ENCODE measurements around the gene MCTP1.
A peak's percentile ranks its signal among the peaks of the same experiment; 100 is the strongest.

Gene MCTP1

GRCh38 chr5:94761055-94761454 is 523.8 kb downstream of the MCTP1 start:
- ChIA-PET CTCF (no interaction called here), POLR2A (ENCODE audit: low non-redundant PET) (no interaction called here)
- TF ChIP-seq CTCF (conservative IDR thresholded peaks at IDR 0.05; ENCODE audit: low read depth) = no peak
- no peak for DNase-seq (ENCODE audit: low spot score)
- no peak overlapping the region for H3K27ac ChIP-seq

- no peak for DNase-seq (ENCODE audit: low spot score)
- no peak overlapping the region for H3K27ac ChIP-seq
- ChIA-PET POLR2A (ENCODE audit: low non-redundant PET) (no interaction called here), CTCF (interaction anchor here (0.6 kb wide), 1 partner anchor 381 kb away, joined by 3 read pairs; no protein-coding TSS in a partner anchor)
- 0 out of 2 replicates have a peak, but pooled peaks have one; percentile 1 for TF ChIP-seq CTCF (conservative IDR thresholded peaks at IDR 0.05; ENCODE audit: low read depth)
Measured at GRCh38 chr5:94759961-94760360, 524.9 kb downstream of the MCTP1 start.

- CTCF ChIA-PET = no interaction called here
- POLR2A ChIA-PET (ENCODE audit: low non-redundant PET) = no interaction called here
- DNase-seq (ENCODE audit: low spot score) = no peak
- no peak overlapping the region for H3K27ac ChIP-seq
- TF ChIP-seq CTCF (conservative IDR thresholded peaks at IDR 0.05; ENCODE audit: low read depth) = no peak
Measured at GRCh38 chr5:94759022-94759421, 525.9 kb downstream of the MCTP1 start.

- POLR2A ChIA-PET (ENCODE audit: low non-redundant PET) = no interaction called here
- H3K27ac ChIP-seq = no peak overlapping the region
- no peak for DNase-seq (ENCODE audit: low spot score)
- TF ChIP-seq CTCF (conservative IDR thresholded peaks at IDR 0.05; ENCODE audit: low read depth) = no peak
- CTCF ChIA-PET = no interaction called here
Measured at GRCh38 chr5:94754824-94755223, 530.1 kb downstream of the MCTP1 start.

- POLR2A ChIA-PET (ENCODE audit: low non-redundant PET) = no interaction called here
- DNase-seq (ENCODE audit: low spot score) = no peak
- TF ChIP-seq CTCF (conservative IDR thresholded peaks at IDR 0.05; ENCODE audit: low read depth) = no peak
- CTCF ChIA-PET = interaction anchor here (0.6 kb wide), 1 partner anchor 158 kb away, joined by 3 read pairs; no protein-coding TSS in a partner anchor
- H3K27ac ChIP-seq = no peak overlapping the region
Measured at GRCh38 chr5:94751460-94751859, 533.4 kb downstream of the MCTP1 start.

GRCh38 chr5:94750681-94751080 is 534.2 kb downstream of the MCTP1 start:
- no peak for DNase-seq (ENCODE audit: low spot score)
- no peak overlapping the region for H3K27ac ChIP-seq
- CTCF ChIA-PET = interaction anchor here (0.6 kb wide), 1 partner anchor 159 kb away, joined by 3 read pairs; no protein-coding TSS in a partner anchor
- TF ChIP-seq CTCF (conservative IDR thresholded peaks at IDR 0.05; ENCODE audit: low read depth) = no peak
- POLR2A ChIA-PET (ENCODE audit: low non-redundant PET) = no interaction called here

GRCh38 chr5:94749042-94749441 is 535.9 kb downstream of the MCTP1 start:
- CTCF ChIA-PET = interaction anchor here (0.5 kb wide), 1 partner anchor 14 kb away, joined by 3 read pairs; no protein-coding TSS in a partner anchor
- no peak for DNase-seq (ENCODE audit: low spot score)
- no peak overlapping the region for H3K27ac ChIP-seq
- TF ChIP-seq CTCF (conservative IDR thresholded peaks at IDR 0.05; ENCODE audit: low read depth) = no peak
- POLR2A ChIA-PET (ENCODE audit: low non-redundant PET) = no interaction called here

All from RWPE1 (cell line).